Measurements from ENCODE around the gene SLC25A39.

The SLC25A39 gene

DNA sequence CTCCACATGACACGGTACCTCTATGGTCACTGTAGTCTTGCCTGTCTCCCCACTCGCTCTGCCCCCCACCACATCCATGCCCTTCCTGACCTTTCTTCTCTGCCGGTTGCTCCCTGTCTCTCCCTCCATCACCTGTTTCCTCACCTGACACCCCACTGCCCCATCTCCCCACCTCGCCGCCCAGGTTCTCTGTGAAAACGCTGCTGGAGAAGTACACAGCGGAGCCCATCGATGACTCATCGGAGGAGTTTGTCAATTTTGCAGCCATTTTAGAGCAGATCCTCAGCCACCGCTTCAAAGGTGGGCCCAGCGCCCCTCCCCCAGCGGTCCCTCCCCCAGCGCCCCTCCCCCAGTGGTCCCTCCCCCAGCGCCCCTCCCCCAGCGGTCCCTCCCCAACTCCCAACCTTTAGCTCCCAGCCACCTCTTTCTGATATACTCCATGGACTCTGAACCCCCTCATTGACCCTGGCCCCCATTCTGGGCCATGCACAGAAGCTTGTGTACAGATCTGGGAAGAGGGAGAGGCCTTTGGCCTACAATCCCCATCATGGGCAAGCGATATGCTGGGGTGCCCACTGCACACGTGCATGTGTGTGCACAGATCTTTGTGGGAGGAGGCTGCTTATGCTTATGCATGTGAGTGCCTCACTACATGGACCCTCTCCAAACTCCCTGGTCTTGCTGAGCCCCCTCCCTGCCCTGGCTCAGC, 12.1 kb downstream of the SLC25A39 start:
- peaks cover 5% of the 10 kb centered on the region for H3K36me3 Mint-ChIP-seq (ENCODE audit: insufficient read depth)
- H3K27ac Mint-ChIP-seq (ENCODE audit: low read depth) = no peak overlapping the region
- peaks cover 21% of the 10 kb centered on the region for H3K4me1 Mint-ChIP-seq
- DNase-seq (ENCODE audit: low spot score in 2 of 2) (no peak), ATAC-seq (replicated peaks; ENCODE audit: extremely low read depth, poor library complexity, severe bottlenecking) (no peak)
- H3K4me3 Mint-ChIP-seq = no peak overlapping the region
- peaks cover 46% of the 10 kb centered on the region for H3K27me3 Mint-ChIP-seq
- H3K9me3 Mint-ChIP-seq = no peaks in the 10 kb centered on the region

GRCh38 chr17:44311562-44312181, 13.0 kb downstream of the SLC25A39 start:
- H3K9me3 Mint-ChIP-seq = no peaks in the 10 kb centered on the region
- H3K4me3 Mint-ChIP-seq = no peak overlapping the region
- peaks cover 25% of the 10 kb centered on the region for H3K4me1 Mint-ChIP-seq
- H3K36me3 Mint-ChIP-seq (ENCODE audit: insufficient read depth) = peaks cover 6% of the 10 kb centered on the region
- peaks cover 46% of the 10 kb centered on the region for H3K27me3 Mint-ChIP-seq
- no peak for ATAC-seq (replicated peaks; ENCODE audit: extremely low read depth, poor library complexity, severe bottlenecking)
- no peak overlapping the region for H3K27ac Mint-ChIP-seq (ENCODE audit: low read depth)
- no peak for DNase-seq (ENCODE audit: low spot score in 2 of 2)

- DNase-seq (ENCODE audit: low spot score in 2 of 2) (no peak), ATAC-seq (replicated peaks; ENCODE audit: extremely low read depth, poor library complexity, severe bottlenecking) (no peak)
- Mint-ChIP-seq H3K36me3 (ENCODE audit: insufficient read depth) (peaks cover 4% of the 10 kb centered on the region), H3K4me3 (no peak overlapping the region), H3K27ac (ENCODE audit: low read depth) (no peak overlapping the region), H3K9me3 (no peaks in the 10 kb centered on the region), H3K27me3 (peaks cover 46% of the 10 kb centered on the region), H3K4me1 (peaks cover 18% of the 10 kb centered on the region)
Observed at GRCh38 chr17:44310609-44311376, 13.8 kb downstream of the SLC25A39 start.

GRCh38 chr17:44310188-44310587, 14.4 kb downstream of the SLC25A39 start:
- no peak for ATAC-seq (replicated peaks; ENCODE audit: extremely low read depth, poor library complexity, severe bottlenecking)
- Mint-ChIP-seq H3K27me3 (peaks cover 42% of the 10 kb centered on the region), H3K4me1 (peaks cover 14% of the 10 kb centered on the region), H3K36me3 (ENCODE audit: insufficient read depth) (peaks cover 2% of the 10 kb centered on the region), H3K9me3 (no peaks in the 10 kb centered on the region), H3K27ac (ENCODE audit: low read depth) (no peak overlapping the region), H3K4me3 (peak overlapping the region; percentile 57)
- no peak for DNase-seq (ENCODE audit: low spot score in 2 of 2)

DNA sequence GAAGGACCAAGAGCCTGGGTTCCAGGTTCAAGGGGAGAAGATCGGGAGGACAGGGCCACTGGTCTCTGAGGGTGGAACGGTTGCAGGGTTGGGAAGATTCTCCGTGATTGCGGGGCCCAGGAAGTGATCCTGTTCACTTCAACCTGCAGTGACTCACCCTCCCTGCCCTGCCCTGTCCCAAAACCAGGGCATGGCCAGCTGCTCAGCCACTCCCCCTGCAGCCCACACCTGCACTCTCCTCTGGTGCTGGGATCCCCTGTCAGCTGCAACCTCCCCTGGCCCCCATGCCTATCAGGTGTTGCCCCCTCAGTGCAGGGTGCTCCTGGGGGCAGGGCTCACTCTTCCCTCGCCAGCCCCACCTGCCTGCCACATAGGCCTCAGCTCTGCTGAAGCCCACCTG, 15.2 kb downstream of the SLC25A39 start:
- H3K4me1 Mint-ChIP-seq = peaks cover 14% of the 10 kb centered on the region
- no peaks in the 10 kb centered on the region for H3K9me3 Mint-ChIP-seq
- DNase-seq (ENCODE audit: low spot score in 2 of 2) = no peak
- H3K27ac Mint-ChIP-seq (ENCODE audit: low read depth) = no peak overlapping the region
- ATAC-seq (replicated peaks; ENCODE audit: extremely low read depth, poor library complexity, severe bottlenecking) = no peak
- peak overlapping the region; percentile 57 for H3K4me3 Mint-ChIP-seq
- H3K27me3 Mint-ChIP-seq = peaks cover 48% of the 10 kb centered on the region
- peaks cover 2% of the 10 kb centered on the region for H3K36me3 Mint-ChIP-seq (ENCODE audit: insufficient read depth)

DNA sequence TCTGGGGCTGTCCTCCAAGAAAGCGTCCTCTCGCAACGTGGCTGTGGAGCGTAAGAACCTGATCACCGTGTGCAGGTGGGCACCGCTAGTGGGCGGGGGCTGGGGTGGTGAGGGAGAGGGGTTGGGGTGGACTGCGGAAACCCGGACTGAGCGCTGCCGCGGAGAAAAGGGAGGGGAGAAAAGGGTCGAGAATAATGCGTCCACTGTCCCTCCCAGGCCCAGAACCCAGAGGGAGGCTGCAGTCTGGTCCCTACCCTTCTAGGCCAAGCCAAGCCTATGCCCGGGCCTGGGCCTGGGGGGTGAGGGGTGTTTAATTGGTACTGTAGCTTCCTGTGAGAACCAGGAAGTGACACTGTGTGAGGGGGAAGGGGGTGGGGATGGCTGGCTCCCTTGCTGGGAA, 15.8 kb downstream of the SLC25A39 start:
- H3K36me3 Mint-ChIP-seq (ENCODE audit: insufficient read depth) = peaks cover 2% of the 10 kb centered on the region
- no peak overlapping the region for H3K27ac Mint-ChIP-seq (ENCODE audit: low read depth)
- DNase-seq (ENCODE audit: low spot score in 2 of 2) = no peak
- H3K4me3 Mint-ChIP-seq = peak overlapping the region; percentile 60
- no peaks in the 10 kb centered on the region for H3K9me3 Mint-ChIP-seq
- H3K27me3 Mint-ChIP-seq = peaks cover 48% of the 10 kb centered on the region
- no peak for ATAC-seq (replicated peaks; ENCODE audit: extremely low read depth, poor library complexity, severe bottlenecking)
- peaks cover 17% of the 10 kb centered on the region for H3K4me1 Mint-ChIP-seq

DNA sequence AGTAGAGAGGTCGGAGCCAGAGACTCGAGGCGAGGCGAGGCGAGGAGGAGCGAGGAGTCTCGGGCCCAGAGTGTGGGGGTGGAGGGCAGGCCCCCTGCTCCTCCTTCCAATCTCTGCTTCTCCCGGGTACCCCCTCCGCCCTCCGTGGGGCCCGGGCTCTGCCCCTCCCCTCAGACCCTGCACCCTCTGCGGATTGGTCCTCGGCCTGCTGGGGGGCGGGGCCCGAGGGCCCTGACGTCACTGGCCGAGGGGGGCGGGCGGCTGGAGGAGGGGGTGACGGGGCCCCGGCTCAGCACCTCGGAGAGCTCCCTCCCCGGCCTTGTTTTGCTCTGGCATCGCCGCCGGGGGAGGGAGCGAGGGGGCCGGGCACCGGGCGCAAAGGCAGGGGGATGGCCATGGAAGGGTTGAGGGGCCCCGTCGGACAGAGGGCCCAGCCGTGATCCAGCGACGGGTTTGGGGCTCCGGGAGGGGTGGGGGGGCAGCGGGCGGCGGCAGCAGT, 16.3 kb downstream of the SLC25A39 start, which contains the start of gene RUNDC3A:
TSS of gene RUNDC3A (plus strand) at position 282 of the 499 bp plus-strand sequence. CDS start 232 bp downstream, outside the sequence.
- ATAC-seq (replicated peaks; ENCODE audit: extremely low read depth, poor library complexity, severe bottlenecking) (peak; percentile 80), DNase-seq (ENCODE audit: low spot score in 2 of 2) (peak; percentile 74 to 78)
- peak within 1 kb of the TSS; percentile 60 for H3K4me3 Mint-ChIP-seq
- H3K36me3 Mint-ChIP-seq (ENCODE audit: insufficient read depth) = peaks cover 2% of the 10 kb centered on the region
- no peak within 1 kb of the TSS for H3K27ac Mint-ChIP-seq (ENCODE audit: low read depth)
- H3K9me3 Mint-ChIP-seq = no peaks in the 10 kb centered on the region
- peaks cover 19% of the 10 kb centered on the region for H3K4me1 Mint-ChIP-seq
- H3K27me3 Mint-ChIP-seq = peaks cover 47% of the 10 kb centered on the region

DNA sequence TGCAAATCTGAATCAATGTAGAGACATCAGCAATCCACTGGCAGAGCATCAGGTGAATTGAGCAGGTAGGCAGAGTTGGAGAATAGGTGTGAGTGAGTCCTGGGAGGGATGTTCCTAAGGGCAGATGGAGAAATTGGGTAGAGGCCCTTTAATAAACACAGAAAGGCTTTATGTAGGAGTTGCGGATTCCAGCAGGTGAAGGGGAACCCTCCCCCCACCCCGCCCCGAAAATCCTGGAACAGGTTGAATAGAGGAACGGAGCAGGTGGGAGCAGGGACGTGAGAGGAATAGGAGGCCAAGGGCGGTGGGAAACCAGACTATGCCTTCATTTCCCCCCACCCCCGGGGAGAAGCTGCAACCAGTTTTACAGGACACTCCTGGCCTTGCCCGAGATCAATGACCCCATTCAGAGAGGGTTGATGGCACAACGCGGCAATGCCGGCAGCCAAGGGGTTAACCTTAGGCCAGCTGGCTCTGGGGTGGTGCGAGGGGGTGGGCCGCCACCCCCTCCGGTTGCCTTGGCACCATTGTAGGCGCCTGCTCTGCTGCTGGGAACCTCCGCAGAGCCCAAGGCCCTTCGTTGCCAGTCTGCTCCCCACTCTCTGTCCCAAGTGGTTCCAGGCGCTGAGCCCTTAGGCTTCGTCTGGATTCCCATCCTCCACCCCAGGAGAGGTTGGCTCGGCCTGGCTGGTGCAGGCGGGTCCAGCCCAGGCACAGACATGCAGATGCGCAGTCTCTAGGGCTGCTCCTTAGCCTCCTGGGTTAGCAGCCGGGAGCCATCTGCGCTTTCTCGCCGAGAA, 17.0 kb downstream of the SLC25A39 start:
- Mint-ChIP-seq H3K27ac (ENCODE audit: low read depth) (no peak overlapping the region), H3K4me1 (peaks cover 19% of the 10 kb centered on the region), H3K9me3 (no peaks in the 10 kb centered on the region), H3K36me3 (ENCODE audit: insufficient read depth) (peaks cover 2% of the 10 kb centered on the region), H3K27me3 (peaks cover 39% of the 10 kb centered on the region), H3K4me3 (peak overlapping the region; percentile 60)
- no peak for DNase-seq (ENCODE audit: low spot score in 2 of 2)
- ATAC-seq (replicated peaks; ENCODE audit: extremely low read depth, poor library complexity, severe bottlenecking) = peak; percentile 27

DNA sequence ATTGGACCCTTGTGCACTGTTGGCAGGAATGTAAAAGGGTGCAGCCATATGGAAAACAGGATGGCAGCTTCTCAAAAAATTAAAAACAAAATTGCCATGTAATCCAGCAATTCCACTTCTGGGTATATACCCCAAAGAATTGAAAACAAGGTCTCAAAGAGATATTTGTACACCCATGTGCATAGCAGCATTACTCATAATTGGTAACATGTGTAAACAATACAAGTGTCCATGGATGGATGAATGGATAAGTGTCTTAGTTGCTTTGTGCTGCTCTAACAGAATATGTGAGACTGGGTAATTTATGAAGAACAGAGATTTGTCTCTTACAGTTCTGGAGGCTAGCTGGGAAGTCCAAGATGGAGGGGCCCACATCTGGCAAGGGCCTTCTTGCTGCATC, 20.0 kb downstream of the SLC25A39 start:
- Mint-ChIP-seq H3K9me3 (no peaks in the 10 kb centered on the region), H3K27ac (ENCODE audit: low read depth) (no peak overlapping the region), H3K4me1 (peaks cover 14% of the 10 kb centered on the region), H3K36me3 (ENCODE audit: insufficient read depth) (peaks cover 2% of the 10 kb centered on the region), H3K4me3 (no peak overlapping the region), H3K27me3 (peaks cover 57% of the 10 kb centered on the region)
- DNase-seq (ENCODE audit: low spot score in 2 of 2) = no peak
- no peak for ATAC-seq (replicated peaks; ENCODE audit: extremely low read depth, poor library complexity, severe bottlenecking)

DNA sequence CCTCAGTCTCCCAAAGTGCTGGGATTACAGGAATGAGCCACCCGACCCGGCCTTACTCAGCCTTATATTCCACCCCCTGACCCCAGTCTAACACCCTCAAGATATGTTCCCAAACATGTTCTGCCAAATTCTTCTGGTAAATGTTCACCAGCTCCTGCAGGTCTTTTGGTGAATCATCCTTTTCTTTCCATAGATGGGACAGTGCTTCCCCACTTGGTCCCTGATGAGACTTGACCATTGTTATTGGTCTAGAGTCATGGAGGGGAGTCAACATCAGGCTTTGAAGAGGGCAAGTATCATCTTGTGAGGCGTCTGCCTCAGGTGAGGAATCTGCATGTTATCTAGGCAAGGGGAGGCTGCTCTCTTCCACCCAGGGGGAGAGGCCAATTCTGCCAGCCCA, 26.6 kb downstream of the SLC25A39 start:
- Mint-ChIP-seq H3K4me1 (no peaks in the 10 kb centered on the region), H3K9me3 (no peaks in the 10 kb centered on the region), H3K27me3 (peaks cover 31% of the 10 kb centered on the region), H3K27ac (ENCODE audit: low read depth) (no peak overlapping the region), H3K36me3 (ENCODE audit: insufficient read depth) (no peaks in the 10 kb centered on the region), H3K4me3 (no peak overlapping the region)
- no peak for DNase-seq (ENCODE audit: low spot score in 2 of 2)
- ATAC-seq (replicated peaks; ENCODE audit: extremely low read depth, poor library complexity, severe bottlenecking) = no peak

DNA sequence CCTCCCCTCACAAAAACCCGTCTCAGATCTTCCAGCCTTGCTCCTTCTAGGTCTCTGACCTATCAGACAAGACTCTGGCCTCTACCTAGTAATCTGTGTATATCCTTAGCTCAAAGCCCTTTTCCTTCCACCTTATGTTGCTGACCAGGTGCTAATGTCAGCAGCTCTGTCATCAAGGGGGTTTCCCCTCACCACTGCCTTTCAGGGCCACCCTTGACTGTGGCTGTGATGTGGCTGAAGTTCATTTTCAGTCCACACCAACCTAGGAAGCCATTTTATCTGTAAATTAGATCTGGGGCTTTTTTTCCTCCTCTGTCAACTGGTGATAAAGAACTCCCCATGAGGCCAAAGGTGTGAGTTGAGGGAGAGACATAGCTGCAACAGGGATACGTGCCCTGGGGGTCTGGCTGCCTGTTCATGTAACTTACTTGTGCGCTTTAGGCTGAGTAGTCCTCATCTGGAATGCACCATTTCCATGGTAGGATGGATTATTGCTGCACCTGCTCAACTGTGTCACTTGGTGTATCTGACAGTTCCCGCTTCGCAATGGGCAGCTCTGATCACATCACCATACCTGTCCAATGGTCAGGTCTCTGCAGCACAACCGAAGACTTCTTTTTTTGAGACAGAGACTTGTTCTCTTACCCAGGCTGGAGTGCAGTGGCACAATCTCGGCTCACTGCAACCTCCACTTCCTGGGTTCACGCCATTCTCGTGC, 31.0 kb downstream of the SLC25A39 start:
- H3K4me1 Mint-ChIP-seq = no peaks in the 10 kb centered on the region
- DNase-seq (ENCODE audit: low spot score in 2 of 2) (no peak), ATAC-seq (replicated peaks; ENCODE audit: extremely low read depth, poor library complexity, severe bottlenecking) (no peak)
- no peak overlapping the region for H3K4me3 Mint-ChIP-seq
- H3K27me3 Mint-ChIP-seq = peaks cover 23% of the 10 kb centered on the region
- H3K27ac Mint-ChIP-seq (ENCODE audit: low read depth) = no peak overlapping the region
- H3K9me3 Mint-ChIP-seq = no peaks in the 10 kb centered on the region
- no peaks in the 10 kb centered on the region for H3K36me3 Mint-ChIP-seq (ENCODE audit: insufficient read depth)
